GM12891 (cell line): ENCODE results near the gene NOP16.

ENCODE experiments used
- DNase-seq: peaks from one replicate; pipeline ENCODE4 v3.0.0; 2011; ENCODE audit warnings: low spot score; ENCODE audit not compliant: insufficient read length
- FAIRE-seq: peaks from 2 replicates; lab custom pipeline; 2011; peaks lifted over from hg19 to GRCh38; lab: Jason Lieb, UNC
- PAX5 ChIP-seq: IDR thresholded peaks from 2 replicates; pipeline ENCODE4 v1.6.1; 2011; ENCODE audit warnings: low read length, moderate library complexity, mild to moderate bottlenecking; ENCODE audit not compliant: insufficient read depth, severe bottlenecking
- POLR2A ChIP-seq: IDR thresholded peaks from 2 replicates; pipeline ENCODE4 v1.6.1; 2011; ENCODE audit warnings: low read depth, low read length, control low read depth
- POLR2AphosphoS5 ChIP-seq: IDR thresholded peaks from 2 replicates; pipeline ENCODE4 v1.6.1; 2011; ENCODE audit warnings: low read depth, low read length, control low read depth
- POU2F2 ChIP-seq: IDR thresholded peaks from 2 replicates; pipeline ENCODE4 v1.6.1; 2011; ENCODE audit warnings: low read depth, mild to moderate bottlenecking, control low read depth, low read length, moderate library complexity
- SPI1 ChIP-seq: IDR thresholded peaks from 2 replicates; pipeline ENCODE4 v1.6.1; 2011; ENCODE audit warnings: low read depth, low read length, control low read depth
- TAF1 ChIP-seq: IDR thresholded peaks from 2 replicates; pipeline ENCODE4 v1.6.1; 2011; ENCODE audit warnings: low read depth, low read length, control low read depth

Gene NOP16

DNA sequence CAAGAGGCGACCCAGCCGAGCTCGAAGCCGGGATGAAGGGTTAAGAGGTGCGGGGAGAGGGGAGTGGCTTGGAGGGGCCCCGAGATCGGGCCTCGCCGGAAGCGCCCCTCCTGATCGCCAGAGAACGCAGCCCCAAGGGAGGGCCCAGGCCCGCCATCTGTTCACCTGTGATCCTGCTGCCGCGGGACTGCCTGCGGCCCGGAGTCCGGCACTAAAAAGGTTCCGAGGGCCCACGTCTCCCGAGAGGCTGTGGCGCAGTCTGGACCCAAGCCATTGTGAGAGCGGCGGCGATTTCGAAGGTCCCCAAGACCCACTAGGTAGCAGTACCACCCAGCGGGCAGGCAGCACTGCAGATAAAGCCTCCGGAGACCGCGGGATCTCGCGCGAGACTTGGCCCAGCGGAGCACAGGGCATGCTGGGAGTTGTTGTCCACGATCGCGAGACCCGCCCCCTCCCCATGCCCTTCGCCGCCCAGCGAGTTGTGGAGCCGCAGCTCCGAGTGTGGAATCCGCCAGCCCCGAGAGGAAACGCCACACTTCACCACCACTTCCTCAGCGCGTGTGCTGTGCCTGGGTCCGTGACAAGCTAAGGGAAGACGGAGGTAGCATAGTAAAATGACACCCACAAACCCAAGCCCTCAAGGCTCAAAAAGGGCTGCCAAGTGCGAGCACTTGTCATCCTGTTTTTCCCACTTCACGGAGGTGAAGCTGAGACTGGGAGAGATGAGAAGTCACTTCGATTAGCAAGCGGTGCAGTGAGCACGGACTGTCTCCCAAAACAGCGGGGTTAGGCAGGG, 26.8 kb downstream of the NOP16 start, which contains the start of gene KIAA1191:
Gene KIAA1191, minus strand, starts transcription at position 328 of the 796 bp plus-strand sequence. CDS start 2,256 bp downstream, outside the sequence.
- FAIRE-seq (peak; percentile 91), DNase-seq (peak; percentile 81)
- no peak for TF ChIP-seq PAX5
- peak; percentile 98 for TF ChIP-seq POLR2A
- peak; percentile 84 for TF ChIP-seq TAF1
- TF ChIP-seq SPI1 = 0 out of 2 replicates have a peak, but pooled peaks have one; percentile 28
- peak; percentile 96 for TF ChIP-seq POLR2AphosphoS5
- peak; percentile 79; the same call in 1 of the 2 replicates for TF ChIP-seq POU2F2

DNA sequence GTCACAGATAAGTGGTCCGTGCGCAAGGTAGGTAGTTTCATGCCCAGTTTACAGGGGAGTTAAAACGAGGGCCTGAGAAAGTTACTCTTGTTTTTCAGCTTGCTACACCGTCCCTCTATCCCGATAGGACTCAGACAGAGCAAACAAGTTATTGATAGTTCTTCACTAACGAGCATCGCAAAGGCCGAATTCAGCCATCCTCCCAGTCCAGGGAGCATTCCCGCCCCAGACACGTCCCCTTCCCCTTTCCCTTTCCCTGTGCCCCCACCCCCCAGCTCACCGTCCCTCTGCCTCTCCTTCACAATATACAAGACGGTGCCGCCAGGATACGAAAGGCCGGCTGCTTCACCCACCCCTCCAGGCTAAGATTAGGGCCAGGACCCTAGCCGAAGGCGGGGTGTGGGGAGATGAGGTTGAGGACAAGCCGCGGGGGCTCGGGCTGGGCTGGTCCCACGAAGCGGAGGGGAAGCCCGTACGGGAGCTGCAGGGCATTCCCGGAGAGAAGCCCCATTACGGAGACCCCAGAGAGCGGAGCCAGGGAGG, 27.4 kb downstream of the NOP16 start:
- FAIRE-seq (no peak), DNase-seq (no peak)
- TF ChIP-seq POLR2AphosphoS5 (no peak), PAX5 (no peak), POLR2A (no peak), POU2F2 (no peak), SPI1 (no peak), TAF1 (no peak)

- TF ChIP-seq PAX5 = no peak
- DNase-seq (no peak), FAIRE-seq (no peak)
Measured at GRCh38 chr5:176359658-176360057, 28.7 kb downstream of the NOP16 start.

GRCh38 chr5:176356179-176356566, 32.2 kb downstream of the NOP16 start:
- DNase-seq (no peak), FAIRE-seq (no peak)
- no peak for TF ChIP-seq PAX5
- TF ChIP-seq TAF1 = no peak
- no peak for TF ChIP-seq POLR2AphosphoS5
- TF ChIP-seq SPI1 = no peak
- no peak for TF ChIP-seq POLR2A
- no peak for TF ChIP-seq POU2F2

GRCh38 chr5:176355400-176356178, 32.8 kb downstream of the NOP16 start:
- no peak for FAIRE-seq
- no peak for DNase-seq
- TF ChIP-seq POLR2AphosphoS5 = no peak
- no peak for TF ChIP-seq PAX5
- no peak for TF ChIP-seq POU2F2
- TF ChIP-seq SPI1 = no peak

DNA sequence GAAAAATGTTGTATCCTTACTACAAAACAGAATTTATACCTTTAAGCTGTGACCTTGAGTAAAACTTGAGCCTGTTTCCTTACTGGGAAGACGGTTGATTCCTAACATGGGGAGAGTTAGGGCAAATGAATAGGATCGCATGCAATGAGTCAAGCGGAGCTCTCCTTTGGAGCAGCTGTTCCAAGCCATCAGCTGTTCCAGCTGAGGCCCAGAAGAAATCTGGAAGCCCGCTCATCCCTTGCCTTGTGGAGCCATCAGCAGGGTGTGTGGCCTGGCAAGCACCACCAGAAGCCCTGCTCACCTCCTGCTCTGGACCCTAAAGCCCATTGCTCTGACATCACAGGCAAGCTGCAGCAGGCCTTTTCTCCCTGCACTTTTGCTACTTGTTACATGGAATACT, 34.9 kb downstream of the NOP16 start:
- FAIRE-seq (no peak), DNase-seq (no peak)
- TF ChIP-seq POU2F2 (no peak), POLR2A (no peak), POLR2AphosphoS5 (no peak), TAF1 (no peak), PAX5 (no peak), SPI1 (no peak)

- DNase-seq = no peak
- FAIRE-seq = no peak
- no peak for TF ChIP-seq POU2F2
- TF ChIP-seq POLR2A = no peak
- no peak for TF ChIP-seq SPI1
- TF ChIP-seq PAX5 = no peak
- TF ChIP-seq TAF1 = no peak
- TF ChIP-seq POLR2AphosphoS5 = no peak
Measured at GRCh38 chr5:176352116-176352878, 36.1 kb downstream of the NOP16 start.

GRCh38 chr5:176350416-176350815, 38.0 kb downstream of the NOP16 start:
- DNase-seq (no peak), FAIRE-seq (no peak)

More at GRCh38 chr5:176350416-176350815, 38.0 kb downstream of the NOP16 start:
- TF ChIP-seq POLR2A (no peak), PAX5 (no peak), POLR2AphosphoS5 (no peak), TAF1 (no peak), POU2F2 (no peak), SPI1 (no peak)
